Measurements from ENCODE around the gene EPS15.

The EPS15 gene

DNA sequence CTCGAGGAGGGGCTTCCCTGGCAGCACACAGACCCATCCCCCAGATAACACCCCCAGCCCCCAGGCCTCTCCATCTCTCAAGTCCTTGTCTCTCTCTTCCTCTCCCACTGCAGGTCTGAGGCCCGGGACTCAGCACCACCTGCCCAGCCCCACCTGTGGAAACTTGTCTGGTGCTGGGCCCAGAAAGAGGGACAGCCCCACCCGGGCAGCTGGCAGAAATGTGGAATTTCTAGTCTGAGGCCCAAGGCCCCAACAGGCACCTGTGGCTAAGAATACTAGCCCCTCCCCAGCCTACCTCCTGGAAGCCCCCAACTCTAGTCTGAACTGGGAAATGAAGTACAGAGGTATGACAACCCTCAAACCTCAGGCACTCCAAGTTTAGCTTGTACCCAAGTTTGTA, 204.1 kb downstream of the EPS15 start:
- DNase-seq (ENCODE audit: low read depth), result no peak

DNA sequence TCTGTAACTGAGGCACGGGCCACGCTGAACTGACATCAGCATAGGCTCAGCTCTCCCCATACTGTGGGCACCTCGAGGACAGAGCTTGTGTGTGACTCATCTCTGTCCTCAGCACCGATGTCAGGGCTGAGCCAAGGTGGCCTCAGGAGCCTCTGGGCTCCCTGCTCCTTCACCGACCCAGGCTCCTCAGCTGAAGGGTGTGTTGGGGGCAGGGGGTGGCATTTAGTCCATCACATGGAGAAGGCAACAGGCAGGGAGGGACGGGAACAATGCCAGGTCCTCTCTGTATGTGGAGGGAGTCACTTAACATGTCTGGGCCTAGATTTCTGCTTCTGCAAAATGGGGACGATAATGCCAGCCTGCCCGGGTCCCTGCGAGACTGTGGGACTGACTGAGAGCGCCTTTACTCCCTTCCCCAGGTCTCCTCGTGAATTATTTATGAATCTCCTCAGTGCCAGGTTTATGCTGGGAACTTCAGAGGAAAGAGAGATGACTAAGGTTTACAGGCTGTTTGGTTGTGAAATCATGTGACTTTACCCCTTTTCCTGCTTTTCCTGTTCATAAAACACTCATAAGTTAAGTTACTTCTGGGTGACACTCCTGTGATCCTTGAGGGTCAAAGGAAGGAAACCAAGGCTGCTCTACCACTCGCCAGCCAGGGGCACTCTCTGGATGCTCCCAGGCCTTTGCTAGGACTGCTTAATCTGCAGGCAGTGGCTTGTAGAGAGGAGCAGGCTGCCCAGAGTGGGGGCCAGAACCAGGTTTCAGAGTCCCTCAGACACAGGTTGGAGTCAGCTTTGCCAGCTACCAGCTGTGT, 204.9 kb downstream of the EPS15 start:
- no peak for DNase-seq (ENCODE audit: low read depth)

DNA sequence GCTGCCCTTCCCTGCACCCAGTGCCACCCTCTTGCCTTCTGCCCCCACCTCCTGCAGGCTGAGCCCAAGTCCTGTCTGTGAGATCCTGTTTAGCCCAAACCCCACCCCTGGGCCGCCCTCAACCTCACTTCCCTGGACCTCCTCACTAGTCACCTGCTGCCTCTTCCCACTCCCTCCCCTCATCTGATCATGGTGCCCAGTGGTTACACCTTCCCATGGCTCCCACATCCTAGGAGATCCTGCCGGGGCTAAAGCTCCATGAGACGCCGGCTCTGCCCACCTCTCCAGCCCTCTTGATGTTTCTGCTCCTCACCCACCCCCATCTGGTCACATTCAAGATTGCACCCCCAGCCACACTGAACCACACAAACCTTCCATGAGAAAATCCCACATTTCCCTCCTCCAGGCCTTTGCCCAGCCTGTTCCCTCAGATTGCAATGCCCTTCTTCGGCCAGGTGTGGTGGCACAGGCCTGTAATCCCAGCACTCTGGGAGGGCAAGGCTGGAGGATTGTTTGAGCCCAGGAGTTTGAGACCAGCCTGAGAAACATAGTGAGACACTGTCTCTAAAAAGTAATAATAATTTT, 205.7 kb downstream of the EPS15 start:
- no peak for DNase-seq (ENCODE audit: low read depth)

DNA sequence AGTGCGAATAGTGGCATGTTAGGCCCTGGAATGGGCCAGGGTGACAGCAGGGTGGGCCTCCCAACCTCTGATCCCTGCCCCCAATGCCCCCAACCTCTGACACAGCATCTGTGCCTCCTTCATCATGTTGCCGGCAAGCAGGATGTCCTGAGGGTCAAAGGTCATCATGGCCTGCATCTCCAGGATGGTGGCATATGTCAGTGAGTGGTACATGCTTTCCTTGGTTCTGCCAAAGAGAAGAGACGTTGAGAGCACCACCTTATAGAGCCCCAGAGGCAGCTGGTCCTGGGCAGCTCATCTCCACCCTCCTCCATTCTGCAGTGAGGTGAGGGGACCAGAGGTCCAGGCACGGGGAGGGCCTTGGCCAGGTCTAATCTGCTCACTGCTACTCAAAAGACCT, 206.3 kb downstream of the EPS15 start:
- DNase-seq (ENCODE audit: low read depth), result no peak

DNA sequence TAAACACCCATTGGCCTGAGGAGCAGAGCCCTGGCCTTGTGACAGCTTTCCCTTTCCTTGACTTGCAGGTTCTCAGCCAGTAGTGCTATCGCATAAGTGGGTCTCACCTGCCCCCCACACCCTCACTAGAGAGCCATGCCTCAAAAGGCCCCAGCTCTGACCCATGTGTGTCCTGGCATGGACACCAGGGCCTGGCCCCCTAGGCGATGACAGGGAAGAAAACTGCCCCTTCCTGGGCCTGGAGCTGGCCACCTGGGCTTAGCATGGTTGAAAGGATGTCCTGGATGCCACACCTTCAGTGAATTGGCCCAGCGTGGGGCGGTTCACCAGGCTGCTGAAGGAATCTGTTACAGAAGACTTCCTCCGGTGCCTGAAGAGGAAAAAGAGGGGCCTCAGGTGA, 207.2 kb downstream of the EPS15 start:
- no peak for DNase-seq (ENCODE audit: low read depth)

DNA sequence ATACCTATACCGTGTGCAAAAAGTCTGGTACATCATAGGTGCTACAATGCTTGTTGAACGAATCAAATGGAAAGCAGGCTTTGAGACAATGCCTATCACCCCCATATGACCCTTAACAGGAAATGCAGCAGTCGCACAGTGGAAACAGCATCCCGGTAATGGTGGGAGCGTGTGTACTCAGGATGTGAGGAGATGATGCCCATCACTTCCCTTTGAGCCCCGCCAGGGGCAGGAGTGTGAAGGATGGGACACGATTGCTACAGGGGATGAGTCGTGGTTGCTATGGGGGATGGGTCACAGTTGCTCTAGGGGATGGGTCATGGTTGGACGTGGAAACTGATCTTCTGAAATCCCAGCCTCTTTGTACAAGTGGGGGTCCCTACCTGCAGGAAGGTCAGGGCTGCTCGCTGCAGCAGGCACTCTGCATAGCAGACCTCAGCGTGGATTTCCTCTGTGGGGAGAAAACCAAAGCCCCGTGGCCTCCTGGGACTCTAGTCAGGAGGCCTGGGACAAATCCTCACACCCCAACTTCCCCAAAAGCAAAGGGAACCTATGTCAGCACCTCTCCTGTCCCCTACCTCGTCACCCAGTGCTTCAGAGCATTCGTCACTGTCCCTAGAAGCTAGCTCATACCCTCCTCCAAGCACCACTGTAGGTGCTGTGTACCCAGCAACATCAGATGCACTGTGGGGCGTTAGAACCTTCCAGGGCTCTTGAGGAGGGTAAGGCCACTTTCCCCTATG, 208.0 kb downstream of the EPS15 start:
- no peak for DNase-seq (ENCODE audit: low read depth)

DNA sequence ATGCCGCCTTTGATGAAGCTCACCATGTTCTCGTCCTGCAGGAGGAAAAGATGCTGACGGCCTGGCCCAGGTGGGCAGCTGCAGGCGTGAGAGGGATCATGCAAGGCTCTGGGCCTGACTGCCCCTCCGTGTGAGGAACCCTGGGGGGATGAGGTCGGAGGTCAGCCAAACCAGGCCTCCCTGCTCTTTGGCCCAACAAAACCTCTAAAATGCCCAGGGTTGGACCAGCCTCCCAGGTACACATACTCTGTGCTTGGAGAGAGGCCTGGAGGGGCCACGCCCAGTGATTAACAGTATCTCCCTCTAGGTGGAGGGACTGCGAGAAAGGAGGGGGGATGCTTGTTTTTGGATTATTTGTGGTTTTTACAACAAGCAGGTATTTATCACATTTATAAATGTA, 209.8 kb downstream of the EPS15 start:
- DNase-seq (ENCODE audit: low read depth), result no peak

DNA sequence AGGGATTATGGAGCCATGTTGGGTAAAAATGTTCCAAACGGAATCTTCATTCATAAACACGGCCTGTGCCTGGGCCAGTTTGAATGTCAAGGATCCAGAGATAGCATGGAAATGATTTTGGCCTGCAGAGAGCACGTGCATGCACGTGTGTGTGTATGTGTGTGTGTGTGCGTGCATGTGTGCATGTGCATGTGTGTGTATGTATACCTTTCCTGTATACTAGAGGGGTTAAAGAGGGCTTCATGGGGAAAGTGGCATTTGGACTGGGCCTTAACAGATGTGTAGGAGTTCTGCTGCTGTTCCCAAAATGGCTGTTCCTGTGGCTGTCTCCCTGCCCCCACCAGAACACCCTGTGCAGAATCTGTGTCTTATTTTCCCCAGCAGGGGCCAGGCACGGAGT, 210.4 kb downstream of the EPS15 start:
- no peak for DNase-seq (ENCODE audit: low read depth)

DNA sequence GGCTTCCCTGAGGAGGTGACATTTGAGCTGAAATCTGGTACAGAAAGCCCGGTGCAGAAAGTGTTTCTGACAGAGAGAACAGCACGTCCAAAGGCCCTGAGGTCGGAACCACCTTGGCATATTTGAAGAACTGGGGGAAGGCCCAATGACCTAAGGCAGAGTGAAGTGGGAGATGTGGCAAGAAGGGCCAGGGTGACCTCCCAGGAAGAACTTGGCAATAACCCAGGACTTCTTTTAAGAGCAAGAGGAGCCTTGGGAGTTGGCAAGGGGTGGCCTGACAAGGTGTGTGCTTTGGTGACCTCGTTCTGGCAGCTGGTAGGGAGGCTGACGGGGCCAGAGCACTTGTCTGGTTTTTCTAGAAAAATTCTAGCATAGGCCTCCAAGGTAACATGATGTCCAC, 212.1 kb downstream of the EPS15 start:
- DNase-seq (ENCODE audit: low read depth), result no peak

DNA sequence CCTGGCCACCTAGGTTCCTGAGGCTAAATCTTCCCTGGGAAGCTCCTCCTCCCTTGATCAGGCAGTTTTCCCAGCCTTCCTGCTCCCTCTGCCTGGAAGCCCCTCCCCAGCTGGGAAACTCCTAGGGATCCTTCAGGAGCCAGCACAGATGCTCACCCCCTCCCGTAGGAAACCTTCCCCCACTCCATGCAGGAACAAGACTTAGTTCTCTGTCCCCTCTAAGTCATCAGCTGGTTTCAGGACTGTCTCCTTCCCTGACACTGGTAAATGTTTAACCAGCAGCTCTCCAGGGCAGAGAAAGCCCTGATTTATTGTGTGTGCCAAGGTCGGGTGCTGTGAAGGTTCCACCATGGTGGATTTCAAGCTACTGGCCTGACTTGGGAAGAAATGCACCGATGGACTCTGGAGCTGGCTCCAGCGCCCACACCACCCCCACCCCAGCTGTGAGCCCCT, 213.7 kb downstream of the EPS15 start:
- no peak for DNase-seq (ENCODE audit: low read depth)

DNA sequence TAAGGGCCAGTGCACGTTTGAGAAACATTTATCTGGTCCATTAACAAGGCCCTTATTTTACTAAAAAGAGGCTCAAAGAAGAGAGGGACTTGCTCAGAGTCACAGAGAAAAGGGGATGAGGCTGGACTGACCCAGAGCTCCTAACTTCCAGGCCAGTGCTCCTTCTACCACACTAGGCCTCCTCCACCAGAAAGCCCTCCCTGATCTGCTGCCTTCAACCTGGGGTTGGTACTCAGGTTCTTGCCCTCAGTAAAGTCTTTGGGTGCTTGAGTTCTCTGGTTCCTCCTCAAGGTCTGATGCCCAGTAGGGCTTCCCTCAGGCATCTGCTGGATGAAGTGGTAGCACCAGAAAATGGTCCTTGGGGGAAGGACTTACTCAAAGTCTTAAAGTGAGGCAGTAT, 214.7 kb downstream of the EPS15 start:
- no peak for DNase-seq (ENCODE audit: low read depth)
